ENCODE measurements around the gene POM121. TPM values are rescaled to one million over a fixed set of nuclear protein-coding genes. Genes with fewer than 3 reads are reported as not detected.
"Not testable (repeated sequence)": the region's sequence is repeated elsewhere in the genome, so short reads cannot be mapped to it uniquely, and the experiment has no call there.

POM121 gene
- total RNA-seq, 2 experiments from 2014 or later = 60.2 to 67.1 TPM

DNA sequence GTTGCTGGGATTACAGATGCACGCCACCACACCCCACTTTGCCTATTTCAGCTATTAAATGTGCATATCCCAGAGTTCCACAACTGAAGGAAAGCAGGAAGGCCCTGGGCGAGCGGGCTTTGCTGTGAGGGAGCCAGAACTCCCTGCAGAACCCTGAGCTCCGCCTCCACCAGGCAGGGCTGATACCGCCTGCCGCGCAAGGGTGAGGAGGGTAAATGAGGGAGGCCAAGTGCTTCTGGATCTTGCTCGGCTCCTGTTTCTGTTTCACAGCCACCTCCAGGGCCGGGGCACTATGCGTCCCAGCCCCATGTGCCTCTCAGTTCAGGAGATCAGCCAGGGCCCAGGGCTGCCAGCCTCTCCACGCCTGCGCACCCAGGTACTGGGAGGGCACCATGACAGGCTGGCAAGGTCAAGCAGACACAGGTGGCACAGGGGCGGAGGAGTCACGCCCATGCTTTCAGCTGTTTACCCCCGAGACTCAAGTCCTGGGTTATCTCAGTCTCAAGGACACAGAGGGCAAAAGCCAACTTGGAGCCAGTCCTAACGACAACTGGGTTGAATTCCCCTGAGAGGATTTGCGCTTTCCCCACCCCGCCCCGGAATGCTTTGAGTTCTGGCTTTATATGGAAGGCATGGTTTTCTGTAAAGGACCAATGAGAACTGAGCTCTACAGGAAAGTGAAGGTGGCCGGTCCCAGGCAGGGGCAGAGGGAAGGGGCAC lies 35.9 kb downstream of the POM121 start:
- H3K36me3 Mint-ChIP-seq; H3K4me3 Mint-ChIP-seq; H3K4me1 Mint-ChIP-seq; H3K27ac Mint-ChIP-seq; ATAC-seq; H3K9me3 Mint-ChIP-seq (ENCODE audit: low read depth); H3K27me3 Mint-ChIP-seq; CTCF ChIA-PET; DNase-seq: not testable (repeated sequence)

DNA sequence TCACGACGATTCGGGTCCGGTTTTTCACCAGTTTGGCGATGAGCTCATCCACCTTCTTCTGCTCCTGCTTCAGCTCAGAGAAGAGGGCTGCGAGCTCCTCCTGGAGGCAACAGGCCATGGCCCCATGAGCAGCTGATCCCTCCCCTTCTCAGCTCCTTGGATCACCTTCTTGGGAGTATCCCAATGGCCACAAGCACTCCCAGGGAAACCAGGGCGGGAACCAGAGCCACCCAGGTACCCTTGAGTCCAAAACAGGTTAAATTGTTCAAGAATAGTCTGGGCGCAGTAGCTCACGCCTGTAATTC lies 36.4 kb downstream of the POM121 start:
- H3K4me1 Mint-ChIP-seq; H3K27ac Mint-ChIP-seq; CTCF ChIA-PET; H3K27me3 Mint-ChIP-seq; DNase-seq; H3K9me3 Mint-ChIP-seq (ENCODE audit: low read depth); H3K4me3 Mint-ChIP-seq; H3K36me3 Mint-ChIP-seq; ATAC-seq: not testable (repeated sequence)

DNA sequence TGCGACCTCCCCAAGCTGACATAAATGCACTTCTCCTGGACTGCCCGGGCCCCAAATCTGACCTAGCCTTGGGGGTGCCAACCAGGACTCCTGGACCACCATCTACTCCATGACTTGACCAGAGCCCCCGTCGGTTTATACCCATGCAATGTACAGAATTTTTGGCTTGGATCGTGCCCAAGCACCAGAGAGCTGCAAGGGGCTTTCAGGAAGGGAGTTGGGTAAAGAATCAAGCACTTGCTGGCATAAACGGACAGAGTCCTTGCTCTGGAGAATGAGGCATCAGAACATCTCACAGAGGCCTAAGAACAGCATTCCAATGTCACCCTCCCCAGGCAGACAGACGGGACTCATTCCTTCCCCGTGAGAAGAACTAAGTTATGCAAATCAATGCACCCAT lies 38.2 kb downstream of the POM121 start:
- H3K4me1 Mint-ChIP-seq; H3K9me3 Mint-ChIP-seq (ENCODE audit: low read depth); CTCF ChIA-PET; H3K27ac Mint-ChIP-seq; H3K4me3 Mint-ChIP-seq; DNase-seq; H3K27me3 Mint-ChIP-seq; ATAC-seq; H3K36me3 Mint-ChIP-seq: not testable (repeated sequence)

DNA sequence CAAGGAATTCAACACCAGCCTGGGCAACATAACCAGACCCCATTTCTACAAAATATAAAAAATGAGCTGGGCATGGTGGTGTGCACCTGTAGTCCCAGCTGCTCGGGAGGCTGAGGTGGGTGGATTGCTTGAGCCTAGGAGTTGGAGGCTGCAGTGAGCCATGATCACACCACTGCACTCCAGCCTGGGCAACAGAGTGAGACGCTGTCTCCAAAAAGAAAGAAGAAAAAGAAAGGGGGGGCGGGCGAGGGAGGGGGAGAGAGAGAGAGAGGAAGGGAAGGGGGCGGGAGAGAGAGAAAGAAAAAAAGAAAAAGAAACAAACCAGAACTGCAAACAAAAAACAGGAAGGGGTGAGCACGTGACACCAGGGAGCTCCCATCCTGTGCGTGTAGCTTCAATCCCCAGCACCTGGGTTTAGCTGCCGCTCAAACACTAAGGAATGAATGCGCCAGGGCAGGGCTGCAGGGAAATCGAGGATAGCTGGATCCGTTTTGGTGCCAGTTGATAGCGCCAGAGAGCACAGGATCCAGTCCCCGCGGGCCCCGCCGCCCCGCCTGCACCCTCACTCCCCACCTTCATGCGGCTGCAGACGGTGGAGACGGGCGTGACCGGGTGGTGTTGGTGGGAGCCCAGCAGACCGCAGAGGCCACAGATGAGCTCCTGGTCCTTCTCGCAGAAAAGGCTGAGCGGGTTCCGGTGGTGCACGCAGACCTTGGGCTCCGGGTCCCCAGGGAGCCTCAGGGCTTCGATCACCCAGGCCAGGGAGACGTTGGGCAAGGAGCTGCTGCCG lies 40.5 kb downstream of the POM121 start:
- H3K27ac Mint-ChIP-seq; DNase-seq; H3K4me3 Mint-ChIP-seq; H3K36me3 Mint-ChIP-seq; H3K27me3 Mint-ChIP-seq; CTCF ChIA-PET; H3K4me1 Mint-ChIP-seq; H3K9me3 Mint-ChIP-seq (ENCODE audit: low read depth): not testable (repeated sequence)
- ATAC-seq = peak; percentile 84

DNA sequence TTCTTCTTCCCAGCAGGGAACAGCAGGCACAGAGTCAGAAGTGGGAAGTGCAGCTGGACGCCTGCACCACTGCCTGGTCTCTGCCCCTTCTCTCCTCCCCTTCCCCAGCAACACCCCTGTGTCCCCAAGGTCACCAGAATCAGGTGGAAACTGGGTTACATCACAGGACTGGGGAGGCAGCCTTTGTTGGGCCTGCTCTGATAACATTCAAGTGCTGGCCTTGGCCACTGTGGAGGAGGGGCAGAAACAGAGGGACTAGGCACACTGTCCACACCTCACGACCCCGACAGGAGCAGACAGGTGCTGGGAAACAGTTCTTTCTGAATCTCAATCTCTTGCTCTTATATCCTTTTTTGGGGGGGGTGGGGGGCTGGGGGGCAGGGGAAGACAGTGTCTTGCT lies 42.0 kb downstream of the POM121 start:
- H3K4me1 Mint-ChIP-seq; H3K36me3 Mint-ChIP-seq; H3K27me3 Mint-ChIP-seq; H3K4me3 Mint-ChIP-seq; H3K27ac Mint-ChIP-seq; ATAC-seq; H3K9me3 Mint-ChIP-seq (ENCODE audit: low read depth); CTCF ChIA-PET: not testable (repeated sequence)
- DNase-seq = peak; percentile 37

DNA sequence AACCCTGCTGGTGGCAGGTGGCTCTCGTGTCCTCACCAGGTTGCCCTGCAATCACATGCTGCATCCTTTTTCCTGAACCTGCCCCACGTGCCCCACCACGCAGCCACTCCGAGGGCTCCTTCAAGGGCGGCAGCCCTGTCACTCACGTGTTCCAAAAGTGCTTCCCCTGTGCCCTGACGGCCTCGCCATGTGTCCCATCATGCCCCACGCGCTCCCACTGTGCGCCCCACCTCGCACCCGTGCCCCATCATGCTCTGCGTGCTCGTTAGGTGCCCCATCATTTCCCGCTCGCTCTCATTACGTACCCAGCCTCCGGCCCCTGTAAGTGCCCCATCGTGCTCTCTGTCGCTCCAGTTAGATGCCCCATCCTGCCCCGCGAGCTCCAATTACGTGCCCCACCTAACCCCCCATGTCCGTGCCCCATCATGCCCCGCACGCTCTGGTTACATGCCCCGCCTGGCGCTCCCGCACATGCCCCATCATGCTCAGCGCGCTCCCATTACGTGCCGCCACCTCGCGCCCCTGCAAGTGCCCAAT lies 44.2 kb downstream of the POM121 start, which contains the start of gene TRIM74:
TSS of gene TRIM74 (minus strand) at position 487 of the 537 bp plus-strand sequence. CDS start 3,309 bp downstream, outside the sequence.
- peak; percentile 36 for DNase-seq
- H3K4me3 Mint-ChIP-seq; H3K27ac Mint-ChIP-seq; H3K27me3 Mint-ChIP-seq; H3K9me3 Mint-ChIP-seq (ENCODE audit: low read depth); H3K36me3 Mint-ChIP-seq; H3K4me1 Mint-ChIP-seq; CTCF ChIA-PET; ATAC-seq: not testable (repeated sequence)

DNA sequence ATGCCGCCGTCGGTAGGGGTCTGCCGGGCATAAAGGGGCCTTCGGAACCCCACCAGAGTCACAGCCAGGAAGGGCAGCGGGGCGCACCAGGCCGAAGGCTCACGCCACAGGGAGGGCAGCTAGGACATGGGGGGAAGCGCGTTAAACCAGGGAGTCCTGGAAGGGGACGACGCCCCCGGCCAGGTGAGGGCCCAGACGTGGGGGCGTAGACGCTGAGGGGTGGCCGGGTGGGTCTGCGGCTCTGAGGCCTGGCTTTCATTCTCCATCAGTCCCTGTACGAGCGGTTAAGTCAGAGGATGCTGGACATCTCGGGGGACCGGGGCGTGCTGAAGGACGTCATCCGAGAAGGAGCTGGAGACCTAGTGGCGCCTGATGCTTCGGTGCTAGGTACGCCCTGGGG lies 44.8 kb downstream of the POM121 start:
- CTCF ChIA-PET; H3K27ac Mint-ChIP-seq; DNase-seq; ATAC-seq; H3K27me3 Mint-ChIP-seq; H3K4me1 Mint-ChIP-seq; H3K36me3 Mint-ChIP-seq; H3K4me3 Mint-ChIP-seq; H3K9me3 Mint-ChIP-seq (ENCODE audit: low read depth): not testable (repeated sequence)

DNA sequence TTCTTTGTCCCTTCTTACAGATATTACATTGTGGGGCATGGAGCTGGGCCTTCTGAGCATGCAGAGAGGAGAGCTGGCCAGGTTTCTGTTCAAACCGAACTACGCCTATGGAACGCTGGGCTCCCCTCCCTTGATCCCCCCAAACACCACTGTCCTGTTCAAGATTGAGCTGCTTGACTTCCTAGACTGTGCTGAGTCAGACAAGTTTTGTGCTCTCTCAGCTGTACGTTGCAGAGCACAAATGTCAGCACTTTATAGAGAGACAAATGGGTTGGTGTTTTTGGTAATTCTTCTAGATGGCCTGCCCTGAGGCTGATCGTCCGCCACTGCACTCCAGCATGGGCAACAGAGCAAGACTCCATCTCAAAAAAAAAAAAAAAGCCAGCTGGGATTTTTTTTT lies 46.6 kb downstream of the POM121 start:
- CTCF ChIA-PET; H3K27me3 Mint-ChIP-seq; ATAC-seq; DNase-seq; H3K36me3 Mint-ChIP-seq; H3K4me3 Mint-ChIP-seq; H3K27ac Mint-ChIP-seq; H3K4me1 Mint-ChIP-seq; H3K9me3 Mint-ChIP-seq (ENCODE audit: low read depth): not testable (repeated sequence)

DNA sequence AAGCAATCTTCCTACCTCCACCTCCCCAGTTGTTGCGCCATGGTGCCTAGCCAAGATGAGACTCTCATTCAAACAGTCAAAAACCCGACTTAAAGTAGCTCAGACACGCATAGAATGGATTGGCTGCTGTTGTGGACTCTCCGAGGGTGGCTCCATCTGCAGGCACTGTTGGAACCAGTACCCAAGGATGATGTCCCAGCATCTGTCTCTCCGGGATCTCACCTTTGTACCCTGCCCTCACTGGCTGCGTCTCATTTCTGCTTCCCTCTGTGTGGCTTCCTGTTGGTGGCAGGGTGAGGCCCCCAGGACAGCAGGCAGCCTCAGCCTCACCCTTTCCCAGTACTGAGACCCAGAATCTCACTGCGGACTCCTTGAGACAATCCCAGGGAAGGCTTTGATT lies 49.9 kb downstream of the POM121 start:
- CTCF ChIA-PET = not testable (repeated sequence)

DNA sequence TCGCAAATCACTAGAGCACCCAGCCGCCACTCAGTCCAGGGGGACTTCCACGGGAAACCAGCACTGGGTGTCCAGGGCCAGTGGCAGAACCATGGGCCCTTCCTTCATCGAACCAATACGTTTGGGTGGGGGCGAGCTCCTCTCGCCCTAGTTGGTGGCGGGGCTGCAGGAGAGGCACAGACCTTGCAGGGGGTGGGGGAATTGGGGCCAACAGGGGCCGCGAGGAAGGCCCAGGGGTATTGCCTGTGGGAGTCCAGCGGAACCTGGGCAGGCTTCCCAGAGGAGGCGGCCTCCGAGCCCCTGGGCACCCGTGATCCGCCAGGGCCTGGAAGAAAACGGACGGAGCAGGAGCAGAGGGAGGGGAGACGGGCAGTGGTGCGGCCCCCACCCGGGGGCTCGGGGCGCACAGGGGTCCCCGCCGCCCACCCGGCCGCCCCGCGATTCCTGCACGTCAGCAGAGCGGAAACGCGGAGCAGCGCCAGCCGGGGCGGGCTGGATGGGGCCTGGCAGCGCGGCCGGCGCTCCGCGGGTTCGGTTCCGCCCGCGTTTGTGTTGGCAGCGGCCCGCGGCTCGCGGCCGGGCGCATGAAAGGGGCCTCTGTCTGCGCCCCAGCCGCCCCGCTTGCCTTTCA lies 50.9 kb downstream of the POM121 start:
- H3K27me3 Mint-ChIP-seq, ATAC-seq: not testable (repeated sequence)

More for the DNA sequence above, 49.9 kb downstream of the POM121 start:
- not testable (repeated sequence) for H3K27me3 Mint-ChIP-seq; H3K4me3 Mint-ChIP-seq; H3K4me1 Mint-ChIP-seq; ATAC-seq; H3K36me3 Mint-ChIP-seq; H3K27ac Mint-ChIP-seq; H3K9me3 Mint-ChIP-seq (ENCODE audit: low read depth); DNase-seq

DNA sequence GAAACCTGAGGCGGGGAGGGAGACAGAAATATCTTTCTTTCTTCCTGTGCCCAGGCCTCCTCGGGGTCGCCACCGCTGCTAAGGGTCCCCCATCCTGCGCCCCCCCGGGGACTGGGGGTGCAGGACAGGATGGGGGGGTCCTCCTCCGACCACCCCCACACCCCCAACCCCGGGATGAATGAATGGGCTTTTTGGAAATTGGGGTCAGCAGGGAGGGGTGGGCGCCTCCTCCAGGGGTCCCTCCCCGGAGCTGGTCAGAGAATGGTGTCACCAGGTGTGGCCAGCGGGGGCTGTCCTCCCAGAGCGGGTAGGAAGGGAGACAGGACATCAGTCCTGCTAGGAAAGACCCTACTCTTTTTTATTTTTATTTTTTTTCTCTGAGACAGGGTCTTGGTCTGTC lies 51.5 kb downstream of the POM121 start:
- not testable (repeated sequence) for H3K36me3 Mint-ChIP-seq

More for the DNA sequence above, 50.9 kb downstream of the POM121 start:
- H3K36me3 Mint-ChIP-seq; CTCF ChIA-PET; H3K4me1 Mint-ChIP-seq; H3K27ac Mint-ChIP-seq; H3K4me3 Mint-ChIP-seq; H3K9me3 Mint-ChIP-seq (ENCODE audit: low read depth): not testable (repeated sequence)
- DNase-seq = peak; percentile 37

DNA sequence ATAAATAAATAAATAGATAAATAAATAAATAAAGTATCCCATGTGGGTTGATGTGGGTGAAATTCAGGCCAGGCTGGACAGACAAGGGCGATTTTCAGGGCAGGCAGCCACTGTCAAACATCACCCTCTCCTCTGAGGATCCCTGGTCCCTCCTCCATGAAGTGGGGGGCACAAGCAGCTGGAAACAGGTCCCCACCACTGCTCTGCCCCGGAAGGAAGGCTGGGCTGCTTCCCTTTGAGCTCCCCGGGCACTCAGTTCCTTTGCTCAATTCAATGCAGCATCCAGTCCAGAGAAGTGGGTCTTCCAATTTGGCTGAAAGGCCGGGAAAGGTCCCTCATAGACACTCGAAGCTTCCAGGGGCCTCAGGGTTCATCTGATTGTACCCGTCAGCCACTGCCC lies 55.5 kb downstream of the POM121 start:
- H3K9me3 Mint-ChIP-seq (ENCODE audit: low read depth); H3K36me3 Mint-ChIP-seq; H3K27ac Mint-ChIP-seq; H3K4me3 Mint-ChIP-seq; H3K27me3 Mint-ChIP-seq; ATAC-seq; H3K4me1 Mint-ChIP-seq; CTCF ChIA-PET: not testable (repeated sequence)
- DNase-seq = peak; percentile 35

More for the DNA sequence above, 51.5 kb downstream of the POM121 start:
- H3K9me3 Mint-ChIP-seq (ENCODE audit: low read depth); ATAC-seq; H3K27me3 Mint-ChIP-seq; DNase-seq; H3K27ac Mint-ChIP-seq; H3K4me3 Mint-ChIP-seq; CTCF ChIA-PET; H3K4me1 Mint-ChIP-seq: not testable (repeated sequence)

DNA sequence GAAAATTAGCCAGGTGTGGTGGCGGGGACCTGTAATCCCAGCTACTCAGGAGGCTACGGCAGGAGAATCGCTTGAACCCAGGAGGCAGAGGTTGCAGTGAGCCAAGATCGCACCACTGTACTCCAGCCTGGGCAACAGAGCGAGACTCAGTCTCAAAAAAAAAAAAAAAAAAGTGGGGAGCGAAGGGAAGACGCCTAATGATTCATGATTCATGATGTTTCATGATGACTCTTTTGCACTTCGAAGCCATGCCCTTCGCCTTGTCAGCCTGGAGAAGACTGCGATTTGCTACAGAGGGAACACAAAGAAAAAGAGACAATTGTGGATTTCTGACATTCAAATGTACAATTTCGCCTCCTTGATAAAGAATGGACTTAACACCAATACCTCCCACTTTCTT lies 57.2 kb downstream of the POM121 start:
- ATAC-seq; DNase-seq; H3K4me3 Mint-ChIP-seq; H3K27me3 Mint-ChIP-seq; H3K27ac Mint-ChIP-seq; CTCF ChIA-PET; H3K36me3 Mint-ChIP-seq; H3K4me1 Mint-ChIP-seq; H3K9me3 Mint-ChIP-seq (ENCODE audit: low read depth): not testable (repeated sequence)
